Activated naive CD8-positive, alpha-beta T cell treated with anti-CD3 and anti-CD28 coated beads, Interleukin-2, amount 50 U/mL, for 24 hours (primary cell): Measurements from ENCODE around the gene GFPT2.

Experiments
- ATAC-seq: fragments of 150-1000 bp; cut with Tn5 transposase; one replicate; pipeline ENCODE4 v1.10.0; 2021
- DNase-seq: peaks from one replicate; pipeline ENCODE4 v3.0.0; 2021
- H3K27ac Mint-ChIP-seq: one replicate; pipeline ENCODE4 v1.8.0; 2021; ENCODE audit warnings: mild to moderate bottlenecking, mixed read lengths
- H3K27me3 Mint-ChIP-seq: one replicate; pipeline ENCODE4 v1.8.0; 2021; ENCODE audit warnings: mixed read lengths
- H3K36me3 Mint-ChIP-seq: one replicate; pipeline ENCODE4 v1.8.0; 2021; ENCODE audit warnings: low read depth, mixed read lengths
- H3K4me1 Mint-ChIP-seq: one replicate; pipeline ENCODE4 v1.8.0; 2021; ENCODE audit warnings: mixed read lengths
- H3K4me3 Mint-ChIP-seq: one replicate; pipeline ENCODE4 v1.8.0; 2021; ENCODE audit warnings: mild to moderate bottlenecking, moderate library complexity, mixed read lengths
- H3K9me3 Mint-ChIP-seq: one replicate; pipeline ENCODE4 v1.8.0; 2021; ENCODE audit warnings: mixed read lengths

GFPT2 gene

GRCh38 chr5:180289433-180289832, 63.7 kb downstream of the GFPT2 start:
- DNase-seq (no peak), ATAC-seq (no peak)
- peaks cover 28% of the 10 kb centered on the region for H3K4me1 Mint-ChIP-seq
- H3K27me3 Mint-ChIP-seq, result no peaks in the 10 kb centered on the region
- H3K4me3 Mint-ChIP-seq, result no peak overlapping the region
- peaks cover 21% of the 10 kb centered on the region for H3K36me3 Mint-ChIP-seq
- no peak overlapping the region for H3K27ac Mint-ChIP-seq
- H3K9me3 Mint-ChIP-seq, result no peaks in the 10 kb centered on the region

- no peak for ATAC-seq
- Mint-ChIP-seq H3K4me1 (peaks cover 20% of the 10 kb centered on the region), H3K36me3 (peaks cover 30% of the 10 kb centered on the region), H3K27ac (no peak overlapping the region), H3K4me3 (no peak overlapping the region), H3K27me3 (no peaks in the 10 kb centered on the region), H3K9me3 (no peaks in the 10 kb centered on the region)
- DNase-seq, result no peak
Observed at GRCh38 chr5:180287868-180288267, 65.3 kb downstream of the GFPT2 start.

- Mint-ChIP-seq H3K4me3 (no peak overlapping the region), H3K27ac (no peak overlapping the region), H3K4me1 (peaks cover 17% of the 10 kb centered on the region), H3K9me3 (no peaks in the 10 kb centered on the region), H3K36me3 (peaks cover 33% of the 10 kb centered on the region), H3K27me3 (no peaks in the 10 kb centered on the region)
- no peak for DNase-seq
- no peak for ATAC-seq
Observed at GRCh38 chr5:180287404-180287803, 65.7 kb downstream of the GFPT2 start.

GRCh38 chr5:180284149-180284548, 69.0 kb downstream of the GFPT2 start:
- peaks cover 2% of the 10 kb centered on the region for H3K4me1 Mint-ChIP-seq
- ATAC-seq, result no peak
- no peak overlapping the region for H3K4me3 Mint-ChIP-seq
- no peak overlapping the region for H3K27ac Mint-ChIP-seq
- no peak for DNase-seq
- H3K9me3 Mint-ChIP-seq, result peaks cover 7% of the 10 kb centered on the region
- no peaks in the 10 kb centered on the region for H3K27me3 Mint-ChIP-seq
- H3K36me3 Mint-ChIP-seq, result peaks cover 55% of the 10 kb centered on the region

- Mint-ChIP-seq H3K27ac (no peak overlapping the region), H3K4me1 (peaks cover 2% of the 10 kb centered on the region), H3K36me3 (peaks cover 63% of the 10 kb centered on the region), H3K27me3 (no peaks in the 10 kb centered on the region), H3K4me3 (no peak overlapping the region), H3K9me3 (peaks cover 11% of the 10 kb centered on the region)
- ATAC-seq, result no peak
- DNase-seq, result no peak
Observed at GRCh38 chr5:180283026-180283615, 70.0 kb downstream of the GFPT2 start.

GRCh38 chr5:180282281-180282680, 70.9 kb downstream of the GFPT2 start:
- ATAC-seq (no peak), DNase-seq (no peak)
- Mint-ChIP-seq H3K36me3 (peaks cover 72% of the 10 kb centered on the region), H3K9me3 (peaks cover 19% of the 10 kb centered on the region), H3K27me3 (no peaks in the 10 kb centered on the region), H3K4me3 (no peak overlapping the region), H3K27ac (no peak overlapping the region), H3K4me1 (no peaks in the 10 kb centered on the region)

GRCh38 chr5:180281706-180282105, 71.4 kb downstream of the GFPT2 start:
- Mint-ChIP-seq H3K36me3 (peaks cover 73% of the 10 kb centered on the region), H3K27me3 (no peaks in the 10 kb centered on the region), H3K27ac (no peak overlapping the region), H3K4me3 (no peak overlapping the region), H3K9me3 (peaks cover 24% of the 10 kb centered on the region), H3K4me1 (no peaks in the 10 kb centered on the region)
- ATAC-seq (no peak), DNase-seq (no peak)

GRCh38 chr5:180274695-180275094, 78.4 kb downstream of the GFPT2 start:
- Mint-ChIP-seq H3K4me1 (no peaks in the 10 kb centered on the region), H3K36me3 (peaks cover 82% of the 10 kb centered on the region), H3K4me3 (no peak overlapping the region), H3K27me3 (no peaks in the 10 kb centered on the region), H3K27ac (no peak overlapping the region), H3K9me3 (peaks cover 63% of the 10 kb centered on the region)
- ATAC-seq, result no peak
- DNase-seq, result no peak

GRCh38 chr5:180271221-180271620, 81.9 kb downstream of the GFPT2 start:
- peaks cover 53% of the 10 kb centered on the region for H3K9me3 Mint-ChIP-seq
- ATAC-seq, result no peak

GRCh38 chr5:180259260-180259611, 93.9 kb downstream of the GFPT2 start:
- Mint-ChIP-seq H3K9me3 (peaks cover 76% of the 10 kb centered on the region), H3K27me3 (no peaks in the 10 kb centered on the region), H3K27ac (no peak overlapping the region), H3K36me3 (peaks cover 91% of the 10 kb centered on the region), H3K4me3 (no peak overlapping the region), H3K4me1 (no peaks in the 10 kb centered on the region)
- DNase-seq, result no peak
- no peak for ATAC-seq

More at GRCh38 chr5:180271221-180271620, 81.9 kb downstream of the GFPT2 start:
- H3K27ac Mint-ChIP-seq, result no peak overlapping the region
- no peak overlapping the region for H3K4me3 Mint-ChIP-seq
- no peak for DNase-seq
- H3K4me1 Mint-ChIP-seq, result no peaks in the 10 kb centered on the region
- H3K36me3 Mint-ChIP-seq, result peaks cover 82% of the 10 kb centered on the region
- no peaks in the 10 kb centered on the region for H3K27me3 Mint-ChIP-seq

- ATAC-seq (no peak), DNase-seq (no peak)
- H3K27ac Mint-ChIP-seq, result no peak overlapping the region
- H3K36me3 Mint-ChIP-seq, result peaks cover 91% of the 10 kb centered on the region
- H3K4me3 Mint-ChIP-seq, result no peak overlapping the region
- no peaks in the 10 kb centered on the region for H3K4me1 Mint-ChIP-seq
- H3K9me3 Mint-ChIP-seq, result peaks cover 52% of the 10 kb centered on the region
- no peaks in the 10 kb centered on the region for H3K27me3 Mint-ChIP-seq
Observed at GRCh38 chr5:180253036-180253824, 99.9 kb downstream of the GFPT2 start.

- H3K4me3 Mint-ChIP-seq, result no peak overlapping the region
- ATAC-seq, result no peak
- no peaks in the 10 kb centered on the region for H3K27me3 Mint-ChIP-seq
- no peaks in the 10 kb centered on the region for H3K4me1 Mint-ChIP-seq
- H3K27ac Mint-ChIP-seq, result no peak overlapping the region
- peaks cover 45% of the 10 kb centered on the region for H3K9me3 Mint-ChIP-seq
- DNase-seq, result no peak
- peaks cover 90% of the 10 kb centered on the region for H3K36me3 Mint-ChIP-seq
Observed at GRCh38 chr5:180251887-180252286, 101.2 kb downstream of the GFPT2 start.

GRCh38 chr5:180251141-180251540, 102.0 kb downstream of the GFPT2 start:
- H3K27me3 Mint-ChIP-seq, result no peaks in the 10 kb centered on the region

More at GRCh38 chr5:180251141-180251540, 102.0 kb downstream of the GFPT2 start:
- Mint-ChIP-seq H3K27ac (no peak overlapping the region), H3K36me3 (peaks cover 95% of the 10 kb centered on the region), H3K9me3 (peaks cover 50% of the 10 kb centered on the region), H3K4me3 (no peak overlapping the region), H3K4me1 (no peaks in the 10 kb centered on the region)
- ATAC-seq, result no peak
- DNase-seq, result no peak
